NCI-H2171 (cell line): ENCODE data around the gene ATP1A4.

Source experiments
- DNase-seq: peaks from one replicate; lab custom pipeline; 2025; lab: John Stamatoyannopoulos, UW

ATP1A4 gene

DNA sequence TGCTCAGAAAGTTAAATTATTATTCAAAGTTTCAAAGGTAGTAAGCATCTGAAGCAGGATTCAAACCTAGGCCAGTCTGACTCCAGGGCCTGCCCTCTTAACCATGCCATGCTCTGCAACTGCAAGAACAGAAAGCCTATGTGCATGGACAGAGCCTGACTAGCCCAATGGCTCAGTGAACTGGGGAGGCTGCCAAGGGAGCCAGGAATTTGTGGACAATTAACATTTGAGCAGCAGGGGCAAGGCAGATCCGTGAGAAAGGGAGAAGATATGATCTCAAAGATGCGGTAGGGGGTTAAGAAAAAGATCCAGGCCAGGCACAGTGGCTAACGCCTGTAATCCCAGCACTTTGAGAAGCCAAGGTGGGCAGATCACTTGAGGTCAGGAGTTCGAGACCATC lies 6.5 kb upstream of the ATP1A4 start:
- no peak for DNase-seq

DNA sequence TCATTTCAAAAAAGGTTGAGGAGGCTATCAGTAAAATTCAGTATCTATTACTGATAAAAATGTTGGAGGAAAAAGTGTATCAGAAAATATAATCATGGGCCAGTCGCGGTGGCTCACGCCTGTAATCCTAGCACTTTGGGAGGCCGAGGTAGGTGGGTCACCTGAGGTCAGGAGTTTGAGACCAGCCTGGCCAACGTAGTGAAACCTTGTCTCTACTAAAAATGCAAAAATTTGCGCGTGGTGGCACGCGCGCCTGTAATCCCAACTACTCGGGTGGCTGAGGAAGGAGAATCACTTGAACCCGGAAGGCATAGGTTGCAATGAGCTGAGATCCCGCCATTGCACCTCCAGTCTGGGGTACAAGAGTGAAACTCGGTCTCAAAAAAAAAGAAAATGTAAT lies 5.3 kb upstream of the ATP1A4 start:
- no peak for DNase-seq

DNA sequence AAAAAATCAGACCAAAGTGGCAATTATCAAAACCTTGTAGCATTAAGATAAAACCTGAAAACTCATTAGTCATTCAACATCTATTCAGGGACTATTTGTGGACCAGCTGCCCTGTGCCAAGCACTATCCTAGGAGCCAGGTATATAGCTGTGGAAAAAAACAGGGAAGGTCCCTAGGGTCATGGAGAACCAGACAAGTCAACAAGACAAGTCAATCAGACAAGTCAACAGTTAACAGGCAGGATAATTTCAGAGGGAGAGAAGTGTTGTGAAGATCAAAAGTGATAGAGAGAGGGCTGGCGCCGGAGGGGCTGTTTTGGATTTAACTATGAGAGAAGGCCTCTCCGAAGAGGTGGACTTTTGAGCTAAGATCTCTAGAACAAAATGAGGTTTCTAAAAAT lies 3.3 kb upstream of the ATP1A4 start:
- DNase-seq: no peak

DNA sequence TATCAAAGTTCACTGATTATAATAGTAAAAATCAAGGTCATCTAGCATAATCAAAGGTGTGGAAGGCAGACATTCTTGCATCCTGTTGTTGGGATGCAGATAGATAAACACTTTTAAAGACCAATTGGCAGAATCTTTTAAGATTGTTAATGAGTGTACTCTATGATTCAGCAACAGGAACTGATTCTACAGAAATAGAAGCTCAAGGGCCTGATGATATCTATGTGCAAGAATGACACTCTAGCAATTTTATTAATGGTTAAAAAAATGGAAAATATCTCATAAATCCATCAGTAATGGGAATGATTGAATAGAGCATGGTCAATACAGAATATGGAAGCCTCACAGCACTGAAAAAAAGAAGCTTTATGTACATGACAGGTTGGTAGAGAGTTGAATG lies 2.2 kb upstream of the ATP1A4 start:
- DNase-seq: no peak

DNA sequence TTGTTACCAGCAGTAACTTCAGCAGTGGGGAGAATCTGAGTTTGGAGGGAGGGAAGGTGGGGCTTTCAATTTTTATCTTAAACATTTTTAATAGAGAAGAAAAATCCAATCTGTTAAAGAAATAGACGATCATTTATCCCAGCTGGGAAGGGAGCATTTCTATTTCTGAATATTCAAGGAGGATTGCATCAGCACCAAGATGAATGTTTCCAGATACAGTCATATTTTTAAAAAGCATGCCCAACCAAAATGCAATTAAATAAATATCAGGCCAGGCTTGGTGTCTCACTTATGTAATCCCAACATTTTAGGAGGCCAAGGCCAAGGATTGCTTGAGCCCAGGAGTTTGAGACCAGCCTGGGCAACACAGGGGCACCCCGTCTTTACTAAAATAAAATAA lies 1.7 kb upstream of the ATP1A4 start:
- DNase-seq: no peak

DNA sequence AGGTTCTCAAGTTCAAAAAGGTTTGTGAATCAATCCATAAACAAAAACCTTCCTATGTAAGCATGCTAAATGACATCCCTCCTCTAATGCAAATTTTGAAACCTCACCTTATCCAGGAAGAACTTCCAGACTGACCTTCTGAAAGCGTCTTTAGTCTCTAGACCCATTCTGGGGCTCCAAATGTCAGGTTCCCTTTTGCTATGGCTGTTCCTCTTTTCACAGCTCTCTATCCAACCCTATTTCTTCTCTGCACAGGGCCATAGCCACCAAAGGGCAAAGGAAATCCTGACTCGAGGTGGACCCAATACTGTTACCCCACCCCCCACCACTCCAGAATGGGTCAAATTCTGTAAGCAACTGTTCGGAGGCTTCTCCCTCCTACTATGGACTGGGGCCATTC lies 3.4 kb downstream of the ATP1A4 start:
- no peak for DNase-seq

DNA sequence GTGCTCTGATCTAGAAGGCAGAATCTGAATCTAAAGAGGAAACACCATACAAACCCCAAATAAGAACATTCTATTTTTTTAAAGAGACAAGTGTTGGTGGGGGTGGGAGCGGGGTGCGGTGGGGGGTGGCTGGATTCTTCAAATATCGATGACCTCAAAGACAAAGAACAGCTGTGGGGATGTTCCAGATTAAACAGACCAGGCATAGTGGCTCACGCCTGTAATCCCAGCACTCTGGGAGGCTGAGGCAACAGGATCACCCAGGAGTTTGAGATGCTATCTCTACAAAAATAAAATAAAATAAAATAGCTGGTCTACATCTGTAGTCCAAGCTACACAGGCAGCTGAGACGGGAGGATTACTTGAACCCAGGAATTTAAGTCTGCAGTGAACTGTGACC lies 5.0 kb downstream of the ATP1A4 start:
- DNase-seq: no peak

DNA sequence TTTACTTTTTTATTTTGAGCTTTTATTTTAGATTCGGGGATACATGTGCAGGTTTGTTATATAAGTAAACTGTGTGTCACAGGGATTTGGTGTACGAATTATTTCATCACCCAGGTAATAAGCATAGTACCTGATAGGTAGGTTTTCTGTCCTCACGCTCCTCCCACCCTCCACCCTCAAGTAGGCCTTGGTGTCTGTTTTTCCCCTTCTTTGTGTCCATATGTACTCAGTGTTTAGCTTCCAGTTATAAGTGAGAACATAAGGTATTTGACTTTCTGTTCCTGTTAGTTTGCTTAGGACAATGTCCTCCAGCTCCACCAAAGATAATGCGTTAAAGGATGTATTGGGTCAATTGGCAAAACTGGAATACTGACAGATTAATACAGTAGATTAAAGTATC lies 5.8 kb downstream of the ATP1A4 start:
- no peak for DNase-seq

DNA sequence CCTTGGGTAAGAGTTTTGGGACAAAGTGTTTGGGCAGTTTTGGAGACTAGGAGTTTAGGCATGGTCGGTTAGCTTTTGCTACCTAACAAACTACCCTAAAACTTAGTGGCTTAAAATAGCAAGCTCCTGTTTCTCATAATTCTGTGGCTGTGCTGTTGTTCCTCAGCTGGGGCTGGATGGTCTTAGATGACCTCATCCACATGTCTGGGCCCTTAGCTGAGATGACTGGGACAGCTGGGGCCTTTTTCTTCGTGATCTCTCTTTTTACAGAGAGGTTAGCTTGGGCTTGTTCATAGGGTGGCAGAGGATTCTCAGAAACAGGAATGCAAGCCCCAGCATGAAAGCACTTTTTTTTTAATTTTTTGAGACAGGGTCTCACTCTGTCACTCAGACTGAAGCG lies 6.6 kb downstream of the ATP1A4 start:
- DNase-seq: no peak

DNA sequence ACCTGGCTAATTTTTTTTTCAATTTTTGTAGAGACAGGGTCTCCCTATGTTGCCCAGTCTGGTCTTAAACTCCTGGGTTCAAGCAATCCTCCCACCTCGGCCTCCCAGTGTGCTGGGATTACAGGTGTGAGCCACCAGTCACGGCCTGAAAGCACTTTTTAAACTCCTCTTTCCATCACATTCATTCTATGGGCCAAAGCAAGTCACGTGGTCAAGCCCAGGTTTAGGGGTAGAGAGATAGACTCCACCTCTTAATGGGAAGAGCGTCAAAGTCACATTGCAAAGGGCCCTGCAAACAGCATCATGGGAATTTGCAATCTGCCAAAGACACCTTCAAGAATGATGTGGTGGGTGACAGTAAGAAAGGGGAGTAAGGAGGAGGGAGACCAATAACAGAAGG lies 7.1 kb downstream of the ATP1A4 start:
- DNase-seq: no peak

DNA sequence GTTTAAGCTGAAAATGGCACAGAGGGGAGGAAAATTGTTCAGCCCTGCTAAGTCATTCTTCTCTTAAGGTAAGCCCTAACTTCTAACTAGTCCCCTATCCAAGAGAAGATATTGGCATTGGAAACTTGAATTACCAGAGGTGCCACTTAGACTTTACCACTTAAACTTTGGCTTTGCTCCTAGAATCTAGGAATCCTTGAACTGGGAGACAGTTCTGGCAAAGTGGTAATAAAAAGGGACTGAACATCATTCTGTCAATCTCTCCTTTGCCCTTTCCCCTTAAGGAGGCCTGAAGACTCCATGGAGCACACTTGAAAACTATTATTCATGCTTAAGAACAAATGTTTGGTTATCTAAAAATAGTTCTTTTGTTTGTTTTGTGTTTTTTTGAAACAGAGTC lies 8.4 kb downstream of the ATP1A4 start:
- no peak for DNase-seq

DNA sequence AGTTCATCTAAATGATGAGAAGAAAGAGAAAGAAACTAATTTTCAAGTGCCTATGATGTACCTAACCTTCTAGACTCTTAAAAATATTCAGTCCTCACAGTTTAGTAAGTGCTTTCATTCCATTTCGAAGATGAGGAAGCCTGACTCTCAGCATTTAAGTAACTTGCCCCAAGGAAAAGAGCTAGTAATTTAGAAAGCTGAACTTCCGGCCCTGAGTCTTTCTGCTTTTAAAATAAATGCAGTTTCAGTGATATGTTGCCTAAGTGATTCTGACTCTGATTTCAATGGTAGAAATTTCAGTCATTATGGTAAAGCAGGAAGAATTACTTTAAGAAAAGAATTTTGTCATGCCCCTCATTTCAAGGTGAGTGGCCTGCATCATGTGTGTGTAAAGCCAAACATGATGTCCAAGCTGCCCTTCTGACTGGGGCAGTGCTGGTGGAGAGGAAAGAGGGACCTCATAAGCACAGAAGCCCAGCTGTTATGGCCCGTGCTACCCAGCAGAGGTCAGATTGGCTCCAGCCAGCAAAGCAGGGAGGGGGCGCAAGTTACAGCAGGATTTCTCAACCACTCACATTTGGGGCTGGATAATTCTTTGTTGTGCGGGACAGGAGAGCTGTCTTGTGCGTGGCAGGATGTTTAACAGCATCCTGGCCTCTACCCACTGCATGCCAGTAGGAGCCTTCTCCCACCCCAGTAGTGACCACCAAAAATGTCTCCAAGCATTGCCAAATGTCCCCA lies 10.7 kb downstream of the ATP1A4 start:
- DNase-seq: no peak

DNA sequence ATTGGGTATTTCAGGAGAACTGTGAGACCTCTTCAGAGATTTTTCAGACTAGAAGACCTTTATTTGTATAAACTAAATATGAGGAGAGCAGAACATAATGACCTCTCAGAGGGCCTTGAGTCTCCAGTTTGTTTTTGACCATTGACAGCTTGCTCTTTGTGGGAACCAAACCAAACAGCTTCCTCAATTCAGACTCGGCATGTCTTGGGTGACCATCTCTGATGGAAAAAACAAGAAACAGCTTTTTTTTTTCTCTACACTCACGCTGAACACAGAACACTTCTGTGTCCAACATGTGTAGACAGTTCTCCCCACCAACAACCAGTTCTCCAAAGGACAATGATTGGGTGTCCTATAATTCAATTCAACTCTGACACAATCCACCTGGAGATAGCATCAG lies 11.5 kb downstream of the ATP1A4 start:
- no peak for DNase-seq

DNA sequence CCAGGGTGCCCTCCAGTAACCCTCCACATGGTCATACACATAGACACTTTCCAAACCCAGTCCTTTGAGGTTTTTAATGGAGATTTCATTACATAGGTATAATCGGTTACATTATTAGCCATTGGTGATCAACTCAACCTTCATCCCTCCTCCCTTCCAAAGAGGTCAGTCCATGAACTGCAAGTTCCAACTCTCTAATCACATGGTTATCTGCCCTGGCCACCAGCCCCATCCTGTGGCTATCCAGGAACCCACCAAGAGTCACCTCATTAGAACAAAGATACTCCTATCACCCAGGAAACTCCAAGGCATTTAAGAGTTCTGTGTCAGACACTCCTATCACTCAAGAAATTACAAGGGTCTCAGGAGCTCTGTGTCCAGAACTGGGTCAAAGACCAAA lies 12.2 kb downstream of the ATP1A4 start:
- no peak for DNase-seq

DNA sequence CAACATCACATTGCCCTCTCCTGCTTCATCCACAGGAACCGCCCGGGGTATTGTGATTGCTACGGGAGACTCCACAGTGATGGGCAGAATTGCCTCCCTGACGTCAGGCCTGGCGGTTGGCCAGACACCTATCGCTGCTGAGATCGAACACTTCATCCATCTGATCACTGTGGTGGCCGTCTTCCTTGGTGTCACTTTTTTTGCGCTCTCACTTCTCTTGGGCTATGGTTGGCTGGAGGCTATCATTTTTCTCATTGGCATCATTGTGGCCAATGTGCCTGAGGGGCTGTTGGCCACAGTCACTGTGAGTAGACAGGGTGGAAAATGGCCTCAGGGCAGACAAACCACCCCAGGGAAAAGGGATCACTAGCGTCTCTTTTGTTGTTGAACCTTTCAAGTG lies 12.7 kb downstream of the ATP1A4 start:
- DNase-seq: no peak

DNA sequence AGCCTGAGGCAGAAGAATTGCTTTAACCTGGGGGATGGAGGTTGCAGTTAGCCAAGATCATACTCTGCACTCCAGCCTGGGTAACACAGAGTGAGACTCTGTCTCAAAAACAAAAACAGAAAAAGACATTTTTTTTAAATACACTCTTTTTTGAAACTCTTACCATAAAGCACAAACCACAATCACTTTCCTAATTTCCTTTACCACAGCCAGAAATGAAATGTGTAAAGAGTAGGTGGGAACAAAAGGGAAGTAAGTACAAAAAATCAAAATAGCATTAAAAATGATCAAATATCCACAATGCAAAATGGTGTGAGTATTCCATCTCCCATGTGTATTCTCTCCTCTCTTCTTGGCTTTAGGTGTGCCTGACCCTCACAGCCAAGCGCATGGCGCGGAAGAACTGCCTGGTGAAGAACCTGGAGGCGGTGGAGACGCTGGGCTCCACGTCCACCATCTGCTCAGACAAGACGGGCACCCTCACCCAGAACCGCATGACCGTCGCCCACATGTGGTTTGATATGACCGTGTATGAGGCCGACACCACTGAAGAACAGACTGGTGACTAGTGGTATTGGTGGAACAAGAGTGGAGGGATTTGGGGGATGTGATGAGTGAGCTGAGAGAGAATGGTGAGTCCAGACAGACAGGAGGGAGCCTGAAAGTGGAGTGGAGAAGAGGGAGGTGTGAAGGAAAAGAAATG lies 14.9 kb downstream of the ATP1A4 start:
- DNase-seq: no peak

DNA sequence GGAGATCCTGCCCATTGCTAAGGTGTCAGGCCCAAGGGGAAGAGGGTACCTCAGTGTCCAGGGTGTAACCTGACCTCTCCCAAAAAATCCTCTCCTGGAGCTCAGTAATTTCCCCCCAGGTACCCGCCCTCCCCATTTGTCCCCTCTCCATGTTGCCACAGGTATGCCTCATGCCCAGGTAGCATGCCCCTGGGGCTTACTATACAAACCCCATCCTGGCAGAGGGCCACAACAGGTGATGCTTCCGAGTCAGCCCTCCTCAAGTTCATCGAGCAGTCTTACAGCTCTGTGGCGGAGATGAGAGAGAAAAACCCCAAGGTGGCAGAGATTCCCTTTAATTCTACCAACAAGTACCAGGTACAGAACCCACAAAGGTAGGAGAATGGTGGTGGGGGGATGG lies 15.7 kb downstream of the ATP1A4 start:
- DNase-seq: no peak

DNA sequence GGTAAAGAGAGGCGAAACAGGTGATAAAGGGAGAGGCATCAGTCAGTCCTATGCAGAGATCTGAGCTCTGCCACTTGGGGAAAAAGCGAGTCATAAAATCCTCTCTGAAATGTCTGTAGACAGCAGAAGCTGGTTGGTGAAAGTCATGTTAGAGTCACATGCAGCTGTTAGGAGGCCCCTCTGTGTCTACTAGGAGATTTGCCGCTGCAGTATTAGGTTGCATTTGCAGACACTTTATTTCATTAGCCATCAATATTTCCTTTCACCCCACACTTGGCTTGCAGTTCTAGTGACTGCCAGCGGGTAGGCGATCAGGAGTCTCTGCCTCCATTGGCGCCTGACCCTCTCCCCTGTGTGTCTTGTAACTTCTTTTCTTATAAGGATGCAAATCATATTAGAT lies 16.2 kb downstream of the ATP1A4 start:
- DNase-seq: no peak

DNA sequence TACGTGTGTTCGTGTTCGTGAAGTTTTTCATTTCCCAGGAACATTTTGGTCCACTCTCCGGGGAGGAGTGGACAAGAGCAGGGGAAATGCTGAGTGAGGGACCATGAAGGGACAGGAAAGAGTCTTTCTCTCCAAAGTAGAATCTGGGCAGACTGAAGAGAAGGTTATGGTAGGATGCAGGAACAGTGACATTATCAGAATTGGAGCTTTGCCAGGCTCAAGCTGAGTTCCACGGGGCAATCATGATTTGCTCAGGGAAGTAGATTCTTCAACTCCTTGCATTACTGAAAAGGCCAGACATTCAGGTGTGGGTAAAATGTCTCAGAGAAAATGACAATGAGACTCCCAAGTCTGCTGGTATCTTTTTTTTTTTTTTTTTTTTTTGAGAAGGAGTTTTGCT lies 16.6 kb downstream of the ATP1A4 start:
- no peak for DNase-seq

DNA sequence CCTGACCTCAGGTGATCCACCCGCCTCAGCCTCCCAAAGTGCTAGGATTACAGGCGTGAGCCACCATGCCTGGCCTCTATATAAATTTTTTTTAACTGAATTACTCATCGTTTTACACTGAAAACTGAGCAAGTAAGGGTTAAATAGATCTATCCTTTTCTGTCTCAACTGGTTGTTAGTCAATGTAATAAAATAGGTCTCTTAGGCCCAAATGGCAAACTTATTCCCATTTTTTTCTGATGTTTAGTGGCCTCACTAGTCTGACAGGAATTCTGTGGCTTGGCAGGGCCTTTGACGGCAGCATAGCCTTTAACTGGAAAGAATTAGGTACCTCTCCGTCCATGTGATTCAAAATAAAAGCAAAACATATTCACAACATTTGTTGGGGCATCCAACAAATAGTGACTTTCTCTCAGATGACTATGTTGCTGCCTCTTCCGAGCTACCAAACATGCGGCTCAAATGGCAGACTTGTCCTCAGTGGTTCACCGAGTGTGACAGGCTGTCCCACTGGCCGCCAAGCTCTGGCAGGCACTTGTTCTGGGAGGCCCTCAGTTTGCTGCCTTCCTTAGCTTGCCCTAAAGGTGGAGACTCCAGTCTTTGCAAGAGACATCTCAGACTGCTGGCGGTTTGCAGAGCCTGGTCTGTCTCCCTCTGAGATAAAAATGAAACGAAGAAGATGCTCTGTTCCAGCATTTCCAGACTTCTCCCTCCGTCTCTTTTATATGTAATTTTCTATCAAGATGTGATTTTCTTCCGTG lies 17.4 kb downstream of the ATP1A4 start:
- DNase-seq: no peak

DNA sequence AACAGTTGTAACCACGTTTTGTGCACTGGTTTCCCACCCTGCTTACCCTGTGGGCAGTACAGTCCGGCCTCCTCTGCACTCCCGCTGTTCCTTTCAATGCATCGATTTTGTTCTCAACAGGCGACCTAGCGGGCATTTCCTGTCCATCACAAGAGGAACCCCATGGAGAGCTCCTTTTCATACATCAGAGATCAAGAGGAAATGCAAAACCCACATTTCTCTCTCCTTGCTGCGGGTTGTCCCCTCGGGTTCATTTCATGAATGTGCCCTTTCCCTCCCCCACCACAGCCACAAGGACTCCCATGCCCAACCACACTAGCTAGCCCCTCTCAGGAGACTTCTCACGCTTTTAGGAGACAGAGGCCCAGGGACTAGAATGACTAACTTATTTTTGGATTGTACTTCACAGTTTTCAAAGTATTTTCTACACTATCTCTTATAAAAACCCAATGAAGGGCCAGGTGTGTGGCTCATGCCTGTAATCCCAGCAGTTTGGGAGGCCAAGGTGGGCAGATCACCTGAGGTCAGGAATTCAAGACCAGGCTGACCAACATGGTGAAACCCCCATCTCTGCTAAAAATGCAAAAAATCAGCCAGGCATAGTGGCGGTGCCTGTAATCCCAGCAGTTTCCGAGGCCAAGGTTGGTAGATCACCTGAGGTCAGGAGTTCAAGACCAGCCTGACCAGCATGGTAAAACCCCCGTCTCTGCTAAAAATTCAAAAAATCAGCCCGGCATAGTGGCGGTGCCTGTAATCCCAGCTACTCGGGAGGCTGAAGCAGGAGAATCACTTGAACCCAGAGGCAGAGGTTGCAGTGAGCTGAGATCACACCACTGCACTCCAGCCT lies 18.4 kb downstream of the ATP1A4 start:
- no peak for DNase-seq

DNA sequence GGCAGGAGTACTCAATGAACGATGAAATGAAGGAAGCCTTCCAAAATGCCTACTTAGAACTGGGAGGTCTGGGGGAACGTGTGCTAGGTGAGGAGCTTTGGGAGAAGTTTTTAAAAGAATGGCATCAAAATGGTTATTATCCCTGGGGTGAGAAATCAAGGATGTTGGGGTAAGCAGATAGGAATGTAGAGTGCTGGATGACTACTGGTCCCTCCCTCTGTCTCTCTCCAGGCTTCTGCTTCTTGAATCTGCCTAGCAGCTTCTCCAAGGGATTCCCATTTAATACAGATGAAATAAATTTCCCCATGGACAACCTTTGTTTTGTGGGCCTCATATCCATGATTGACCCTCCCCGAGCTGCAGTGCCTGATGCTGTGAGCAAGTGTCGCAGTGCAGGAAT lies 20.0 kb downstream of the ATP1A4 start:
- DNase-seq: no peak
